GM18508 (cell line): Measurements from ENCODE around the gene CTIF.

Experiments
- ATAC-seq: cut with Tn5 transposase; IDR thresholded peaks from one replicate; pipeline ENCODE4 v1.9.1; 2021; ENCODE audit warnings: moderate number of reproducible peaks; ENCODE audit not compliant: insufficient read depth, unreplicated experiment

Gene CTIF

DNA sequence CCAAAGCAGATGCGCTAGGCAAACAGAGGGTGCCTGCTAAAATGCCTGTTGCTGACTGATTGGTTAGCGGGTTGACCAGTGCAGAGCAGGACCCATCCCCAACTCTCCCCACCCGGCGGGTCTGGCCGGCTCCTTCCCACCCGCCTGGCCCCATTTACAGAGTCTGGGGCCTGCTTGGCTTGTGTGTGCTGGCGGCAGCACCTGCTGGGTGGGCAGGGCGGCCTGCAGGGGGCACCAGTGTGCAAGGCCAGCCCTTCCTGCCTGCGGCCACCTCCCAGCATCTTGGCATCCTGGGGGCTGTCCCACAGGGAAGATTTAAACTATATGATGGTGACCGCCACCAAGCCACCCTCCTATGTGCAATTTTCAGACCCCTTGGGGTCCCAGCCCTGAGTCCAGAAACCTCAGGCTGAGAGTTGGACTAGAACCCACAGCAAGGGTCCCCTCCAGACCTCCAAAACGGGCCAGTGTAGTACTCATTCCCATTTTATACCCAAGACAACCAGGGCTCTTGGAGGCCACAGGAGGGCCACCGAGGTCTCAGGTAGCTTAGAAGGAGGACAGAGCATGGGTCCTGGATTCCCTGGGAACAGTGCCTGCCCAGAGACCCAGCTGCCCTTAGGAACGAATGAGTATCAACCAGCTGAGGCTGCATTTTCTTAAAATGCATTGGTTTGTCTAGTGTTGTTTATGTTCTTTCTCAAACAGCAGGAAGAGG is 238.4 kb downstream of the CTIF start:
- ATAC-seq: no peak

DNA sequence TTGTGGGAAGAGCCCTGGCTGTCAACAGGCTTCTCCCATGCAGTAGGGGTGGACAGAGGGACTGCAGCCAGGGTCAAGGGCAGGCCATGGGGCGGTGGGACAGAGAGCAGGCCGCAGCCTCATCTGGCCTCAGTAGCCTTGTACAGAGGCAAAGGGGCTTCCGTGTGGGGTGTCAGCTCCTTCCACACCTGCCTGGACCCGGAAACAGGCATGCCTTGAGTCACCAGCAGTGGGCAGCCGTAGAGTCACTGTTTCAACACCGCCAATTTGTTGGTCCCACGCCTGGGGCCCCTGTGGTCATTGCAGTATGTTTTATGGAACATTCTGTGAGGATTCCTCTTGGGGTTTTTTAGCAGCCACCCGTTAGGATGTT is 238.9 kb downstream of the CTIF start:
- ATAC-seq: no peak

- ATAC-seq: no peak
Observed at GRCh38 chr18:48778344-48779011, 239.6 kb downstream of the CTIF start.

DNA sequence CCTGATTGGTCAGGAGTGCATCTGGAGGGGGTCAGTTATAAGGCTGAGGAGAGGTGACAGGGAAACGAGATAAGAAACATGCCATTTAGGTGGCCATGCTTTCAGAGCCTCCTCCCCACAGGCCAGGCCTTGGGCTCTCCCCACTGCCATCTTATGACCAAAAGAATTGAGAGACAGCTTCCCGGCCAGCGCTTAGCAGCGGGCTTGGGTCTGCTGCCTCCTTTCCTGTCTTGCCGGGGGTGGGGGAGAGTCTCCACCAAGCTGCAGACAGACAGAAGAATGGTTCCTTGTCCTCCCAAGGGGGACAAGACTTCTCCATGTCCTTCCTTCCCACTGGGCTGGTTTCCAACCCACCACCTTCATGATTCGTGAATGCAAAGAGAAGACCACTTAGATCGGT is 240.6 kb downstream of the CTIF start:
- no peak for ATAC-seq

- no peak for ATAC-seq
Observed at GRCh38 chr18:48780201-48780912, 241.5 kb downstream of the CTIF start.

- no peak for ATAC-seq
Observed at GRCh38 chr18:48780913-48781162, 242.0 kb downstream of the CTIF start.

- no peak for ATAC-seq
Observed at GRCh38 chr18:48781163-48781987, 242.5 kb downstream of the CTIF start.

DNA sequence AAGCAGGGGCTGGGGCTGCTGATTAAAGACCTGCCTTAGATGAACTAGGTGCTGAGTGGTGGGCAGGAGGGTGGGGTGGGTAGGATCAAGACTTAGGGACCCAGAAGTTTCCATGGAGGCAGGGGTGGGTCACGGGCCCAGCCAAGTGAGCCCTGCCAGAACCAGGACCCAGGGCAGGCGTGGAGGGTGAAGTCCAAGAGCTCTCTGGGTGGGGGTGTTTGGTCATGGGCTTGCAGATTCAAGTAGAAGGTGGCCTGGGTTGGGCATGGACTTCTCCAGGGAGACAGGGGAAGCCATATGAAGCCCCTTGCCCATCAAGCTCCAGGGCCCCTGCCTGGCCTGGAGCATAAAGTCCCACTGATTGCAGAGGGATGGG is 243.1 kb downstream of the CTIF start:
- no peak for ATAC-seq

GRCh38 chr18:48782381-48782861 is 243.6 kb downstream of the CTIF start:
- ATAC-seq: no peak

DNA sequence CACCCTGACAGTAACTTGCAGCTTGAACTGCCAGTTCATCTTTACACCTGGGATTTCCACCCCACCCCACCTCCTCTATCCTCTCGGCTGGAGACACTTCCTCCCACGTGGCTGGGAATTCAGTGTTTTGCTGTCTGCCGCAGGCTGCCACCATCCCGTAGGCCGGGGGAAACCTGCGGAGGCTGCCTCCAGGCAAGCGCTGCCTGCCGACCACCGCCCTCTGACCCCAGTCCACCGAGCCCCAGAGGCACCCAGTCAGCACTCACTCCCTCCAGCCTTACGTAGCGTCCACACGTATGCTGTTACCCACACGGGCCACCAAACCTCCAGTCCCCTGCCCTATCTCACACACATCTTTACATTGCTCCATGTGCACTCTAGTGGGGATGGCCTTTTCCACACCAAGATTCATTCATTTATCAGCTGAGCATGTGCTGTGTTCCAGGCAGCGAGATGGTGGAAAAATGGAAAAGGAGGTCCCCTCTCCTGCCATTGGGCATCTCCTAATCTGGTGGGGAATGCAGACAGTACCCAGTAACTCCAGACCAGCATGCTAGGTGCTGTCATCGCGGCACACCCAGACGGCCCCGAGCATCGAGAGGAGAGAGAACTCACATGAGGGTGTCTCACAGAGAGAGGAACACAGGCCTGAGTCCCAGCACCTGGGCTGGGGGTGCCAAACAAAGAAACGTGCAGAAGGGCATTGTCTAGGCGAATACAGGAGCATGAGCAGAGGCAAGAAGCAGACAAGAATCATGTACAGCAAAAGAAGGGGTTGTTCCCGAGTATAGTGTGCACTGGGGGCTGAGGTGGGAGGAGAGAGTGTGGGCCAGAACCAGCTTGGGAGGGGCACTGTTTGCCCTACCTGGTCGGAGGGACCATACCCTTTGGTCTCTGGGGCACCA is 245.0 kb downstream of the CTIF start:
- ATAC-seq: no peak

- no peak for ATAC-seq
Observed at GRCh38 chr18:48784656-48785055, 245.8 kb downstream of the CTIF start.

- peak; percentile 87 for ATAC-seq
Observed at GRCh38 chr18:48785091-48785614, 246.3 kb downstream of the CTIF start.

GRCh38 chr18:48785736-48786454 is 247.1 kb downstream of the CTIF start:
- ATAC-seq: no peak

DNA sequence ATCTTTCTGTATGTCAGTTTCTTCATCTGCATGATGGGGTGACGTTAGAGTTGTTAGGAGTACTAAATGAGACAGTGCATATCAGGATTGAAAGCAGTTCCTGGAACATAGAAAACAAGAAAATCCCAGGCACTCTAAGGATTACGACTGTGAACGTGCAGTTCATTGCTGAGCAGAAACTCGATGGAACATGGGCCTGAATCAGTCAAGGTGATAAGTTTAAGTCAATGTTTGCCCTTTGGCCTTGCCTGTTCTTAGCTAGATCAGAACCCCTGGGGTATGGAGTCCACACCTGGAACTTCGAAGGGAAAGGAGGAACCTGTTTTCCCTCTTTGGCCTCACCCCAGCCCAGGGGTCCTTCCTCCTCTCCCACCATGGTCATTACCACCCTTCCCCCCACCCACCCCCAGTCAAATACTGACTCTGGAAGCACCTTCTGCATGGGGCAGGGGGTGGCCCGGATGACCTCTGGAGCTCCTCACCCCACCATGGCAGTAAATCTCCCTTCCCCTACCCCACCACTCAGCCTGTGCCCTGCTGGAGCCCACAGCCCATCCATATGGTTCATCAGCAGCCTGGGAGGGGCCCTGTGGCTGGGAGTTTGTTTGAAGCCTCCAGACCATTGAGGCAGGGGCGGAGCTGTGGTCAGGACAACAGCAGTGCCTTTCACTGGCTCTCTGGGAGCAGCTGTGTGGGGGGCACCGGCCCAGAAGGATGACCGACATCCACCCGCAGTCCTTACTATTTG is 247.8 kb downstream of the CTIF start:
- no peak for ATAC-seq

DNA sequence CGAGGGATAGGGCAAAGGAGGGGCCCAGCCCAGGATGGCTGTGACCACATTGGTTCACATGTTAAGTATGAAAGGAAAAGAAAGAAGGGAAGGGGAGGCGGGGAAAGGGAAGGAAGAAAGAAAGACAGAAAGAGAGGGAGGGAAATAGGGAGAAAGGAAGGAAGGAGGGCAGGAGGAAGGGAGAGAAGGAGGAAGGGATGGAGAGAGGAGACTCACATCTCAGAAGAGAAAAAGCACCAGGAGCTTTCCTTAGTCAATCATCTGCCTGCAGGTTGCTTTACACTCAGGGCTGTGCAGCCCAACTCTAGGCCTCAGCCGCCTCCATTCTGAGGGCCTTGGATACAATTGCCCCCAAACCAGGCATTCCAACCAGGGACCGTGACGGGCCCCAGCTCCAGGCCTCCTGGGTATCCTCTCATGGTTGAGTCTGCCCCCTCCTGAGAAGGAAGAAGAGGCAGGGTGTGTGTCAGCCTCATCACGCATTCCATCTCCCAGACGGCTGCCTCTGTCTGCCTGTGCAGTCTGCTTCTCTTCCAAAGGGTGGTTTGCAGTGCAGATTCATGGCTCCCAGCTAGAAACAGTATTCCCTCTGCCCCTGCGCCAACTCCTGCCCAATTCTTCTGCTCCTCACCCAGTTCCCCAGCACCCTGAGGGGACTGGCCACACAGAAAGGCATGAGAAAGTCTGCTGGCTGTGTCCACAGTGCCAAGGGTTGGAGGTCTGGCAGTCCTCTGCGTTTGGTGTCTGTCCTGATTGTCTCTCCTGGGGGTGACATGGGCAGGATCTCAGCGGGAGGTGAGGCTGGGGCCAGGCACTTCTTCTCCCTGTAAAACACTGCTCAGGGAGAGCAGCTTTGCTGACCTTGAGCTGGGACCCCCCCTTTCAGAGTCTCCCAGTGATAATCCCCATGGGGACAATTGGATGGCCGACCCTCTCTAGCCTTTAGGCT is 248.6 kb downstream of the CTIF start:
- ATAC-seq: no peak

GRCh38 chr18:48788373-48788772 is 249.5 kb downstream of the CTIF start:
- no peak for ATAC-seq

- no peak for ATAC-seq
Observed at GRCh38 chr18:48789259-48789812, 250.5 kb downstream of the CTIF start.
